SK-N-SH (cell line): ENCODE data around the gene PKNOX2. TPM values are rescaled to one million over a fixed set of nuclear protein-coding genes. Genes with fewer than 3 reads are reported as not detected.

Experiments
- CTCF ChIA-PET: fragments of 300-600, 350-600 bp; formaldehyde crosslinking; extraction: SDS; loops from one replicate; lab custom pipeline; 2021; lab: Yijun Ruan, JAX
- POLR2A ChIA-PET: fragments of 350-600 bp; sonication (Branson Sonifier 250); formaldehyde crosslinking; extraction: SDS; loops from one replicate; lab custom pipeline; 2020; ENCODE audit warnings: antibody characterized with exemption, inconsistent platforms; lab: Yijun Ruan, JAX
- DNase-seq: peaks from one replicate; pipeline ENCODE4 v3.0.0; 2012
- H2AFZ ChIP-seq: fragments of 200-600 bp; sonication (generic); 2 replicates; pipeline ENCODE4 v1.8.1; 2016; ENCODE audit warnings: antibody characterized with exemption, mild to moderate bottlenecking, low read depth
- H3F3A ChIP-seq: fragments of 200-600 bp; sonication (generic); replicated peaks from 2 replicates; pipeline ENCODE3; 2016; ENCODE audit warnings: antibody characterized with exemption, mild to moderate bottlenecking; ENCODE audit not compliant: insufficient read depth
- H3K27ac ChIP-seq, 2 experiments: fragments of 200-500 bp in 1 of 2; fragments of 200-600 bp in 1 of 2; sonication (Bioruptor generic) in 1 of 2; sonication (generic), shearing (Covaris generic) in 1 of 2; 2 replicates each; pipeline versions ENCODE4 v1.5.1 to v1.6.1; 2014 to 2016; ENCODE audit warnings: low read depth in 2 of 2, inconsistent platforms in 1 of 2, low read length in 1 of 2, mild to moderate bottlenecking in 1 of 2, mixed read lengths in 1 of 2
- H3K27me3 ChIP-seq: fragments of 200-600 bp; sonication (generic), shearing (Covaris generic); 2 replicates; pipeline ENCODE4 v1.6.1; 2016; ENCODE audit warnings: mixed run types; ENCODE audit not compliant: insufficient read depth
- H3K36me3 ChIP-seq, 2 experiments: fragments of 200-500 bp in 1 of 2; fragments of 200-600 bp in 1 of 2; sonication (Bioruptor generic) in 1 of 2; sonication (generic) in 1 of 2; replicated peaks in 1 of 2; 2 replicates each; pipeline versions ENCODE3 to v1.5.1; 2014 to 2016; ENCODE audit warnings: low read length in 1 of 2, mild to moderate bottlenecking in 1 of 2; ENCODE audit not compliant: insufficient read depth in 2 of 2, control insufficient read depth in 1 of 2
- H3K4me1 ChIP-seq, 2 experiments: fragments of 200-500 bp in 1 of 2; fragments of 200-600 bp in 1 of 2; sonication (Bioruptor generic) in 1 of 2; sonication (generic), shearing (Covaris generic) in 1 of 2; 2 replicates each; pipeline versions ENCODE4 v1.5.1 to v1.6.1; 2014 to 2016; ENCODE audit warnings: low read depth in 1 of 2, low read length in 1 of 2, mixed run types in 1 of 2; ENCODE audit not compliant: insufficient read depth in 2 of 2, control insufficient read depth in 1 of 2
- H3K4me2 ChIP-seq: fragments of 200-600 bp; sonication (generic), shearing (Covaris generic); 2 replicates; pipeline ENCODE4 v1.6.1; 2017; ENCODE audit warnings: mixed run types
- H3K4me3 ChIP-seq, 2 experiments: fragments of 200-500 bp in 1 of 2; fragments of 200-600 bp in 1 of 2; sonication (Bioruptor generic) in 1 of 2; sonication (generic), shearing (Covaris generic) in 1 of 2; 2 replicates each; pipeline versions ENCODE4 v1.5.1 to v1.8.1; 2014 to 2016; ENCODE audit warnings: low read depth in 2 of 2, inconsistent platforms in 1 of 2, low read length in 1 of 2, mild to moderate bottlenecking in 1 of 2, mixed read lengths in 1 of 2, moderate library complexity in 1 of 2
- H3K79me2 ChIP-seq: fragments of 200-600 bp; sonication (generic); 2 replicates; pipeline ENCODE4 v1.8.1; 2017; ENCODE audit warnings: mild to moderate bottlenecking; ENCODE audit not compliant: insufficient read depth
- H3K9ac ChIP-seq: fragments of 200-600 bp; sonication (generic); 2 replicates; pipeline ENCODE4 v1.6.1; 2017; ENCODE audit warnings: mixed run types
- H3K9me2 ChIP-seq: fragments of 200-600 bp; sonication (generic); 2 replicates; pipeline ENCODE4 v1.6.1; 2017; ENCODE audit warnings: mixed run types
- H3K9me3 ChIP-seq: fragments of 200-600 bp; sonication (generic); 2 replicates; pipeline ENCODE4 v1.6.1; 2017; ENCODE audit warnings: mixed run types, mild to moderate bottlenecking, moderate library complexity
- H4K20me1 ChIP-seq: fragments of 200-600 bp; sonication (generic); 2 replicates; pipeline ENCODE4 v1.6.1; 2017; ENCODE audit warnings: mild to moderate bottlenecking, mixed run types; ENCODE audit not compliant: insufficient read depth
- CTCF ChIP-seq: fragments of 200-600 bp; sonication (generic); IDR thresholded peaks from 2 replicates; pipeline ENCODE4 v1.6.1; 2017; ENCODE audit warnings: antibody characterized with exemption, mild to moderate bottlenecking, moderate library complexity
- ELF1 ChIP-seq: IDR thresholded peaks from 2 replicates; pipeline ENCODE4 v1.4.0; 2012
- FOSL2 ChIP-seq: IDR thresholded peaks from 2 replicates; pipeline ENCODE4 v1.4.0; 2012; ENCODE audit warnings: low read depth, mild to moderate bottlenecking, moderate library complexity, borderline replicate concordance
- FOXJ3 ChIP-seq: sonication (generic); formaldehyde crosslinking; IDR thresholded peaks from 2 replicates; pipeline ENCODE4 v1.5.1; 2020; ENCODE audit warnings: mild to moderate bottlenecking, missing genetic modification reagents
- FOXM1 ChIP-seq: IDR thresholded peaks from 2 replicates; pipeline ENCODE4 v1.4.0; 2012; ENCODE audit warnings: low read depth, mild to moderate bottlenecking
- IRF3 ChIP-seq: fragments of 150-350 bp; IDR thresholded peaks from 2 replicates; pipeline ENCODE4 v1.6.1; 2016; ENCODE audit warnings: mild to moderate bottlenecking, low read depth, low read length
- MXI1 ChIP-seq: IDR thresholded peaks from 2 replicates; pipeline ENCODE4 v1.6.1; 2012; ENCODE audit warnings: mild to moderate bottlenecking, low read depth, low read length, improper control_type of control experiment
- NFIC ChIP-seq: IDR thresholded peaks from 2 replicates; pipeline ENCODE4 v1.4.0; 2012; ENCODE audit warnings: borderline replicate concordance
- PBX3 ChIP-seq: IDR thresholded peaks from 2 replicates; pipeline ENCODE4; 2012
- POLR2AphosphoS5 ChIP-seq: IDR thresholded peaks from 2 replicates; pipeline ENCODE4 v1.6.1; 2012; ENCODE audit warnings: low read depth, low read length
- REST ChIP-seq: IDR thresholded peaks from 2 replicates; pipeline ENCODE4 v1.6.1; 2012; ENCODE audit warnings: mild to moderate bottlenecking, low read depth, low read length, moderate library complexity
- RFX5 ChIP-seq: IDR thresholded peaks from 2 replicates; pipeline ENCODE4 v1.6.1; 2012; ENCODE audit warnings: mild to moderate bottlenecking, improper control_type of control experiment, low read length
- TCF12 ChIP-seq: IDR thresholded peaks from 2 replicates; pipeline ENCODE4 v1.4.0; 2012
- USF1 ChIP-seq: IDR thresholded peaks from 2 replicates; pipeline ENCODE4 v1.4.0; 2012; ENCODE audit warnings: low read depth, borderline replicate concordance
- USF2 ChIP-seq: fragments of 150-350 bp; IDR thresholded peaks from 2 replicates; pipeline ENCODE4 v1.6.1; 2017; ENCODE audit warnings: antibody characterized with exemption, low read length, low read depth, borderline replicate concordance
- polyA plus RNA-seq, 3 experiments: library from polyadenylated mRNA; depleted of rRNA; stranded (reverse); fragments of >200 nt; gene quantifications; 2 replicates each; pipeline ENCODE4 v1.2.3, GENCODE V29; 2012

The PKNOX2 gene
- polyA plus RNA-seq, 1 of the 3 experiments (the other 2 are of a cell fraction) = 0.02 TPM

- no peaks in the 10 kb centered on the region for H3K36me3 ChIP-seq
- H3K27ac ChIP-seq = no peak overlapping the region
These were observed 28.6 kb upstream of the PKNOX2 start for GRCh38 chr11:125136001-125136400.

More at GRCh38 chr11:125136001-125136400, 28.6 kb upstream of the PKNOX2 start:
- no peak for DNase-seq
- ChIA-PET CTCF (no interaction called here), POLR2A (no interaction called here)
- H3K27me3 ChIP-seq = no peaks in the 10 kb centered on the region; the same call in 1 of the 2 replicates
- H3K79me2 ChIP-seq = no peaks in the 10 kb centered on the region
- H4K20me1 ChIP-seq = no peaks in the 10 kb centered on the region
- peaks cover 0 to 9% of the 10 kb centered on the region in 2 experiments; a peak in 1 of 4 replicates for H3K4me1 ChIP-seq
- H3F3A ChIP-seq = no peaks in the 10 kb centered on the region
- no peak overlapping the region for H3K4me2 ChIP-seq
- H3K9ac ChIP-seq = no peak overlapping the region
- no peak overlapping the region for H2AFZ ChIP-seq
- no peak overlapping the region for H3K4me3 ChIP-seq
- H3K9me2 ChIP-seq = no peaks in the 10 kb centered on the region
- no peaks in the 10 kb centered on the region for H3K9me3 ChIP-seq
- TF ChIP-seq POLR2AphosphoS5 (no peak), FOXJ3 (CRISPR knock-in tag) (no peak), PBX3 (no peak), USF1 (no peak), FOSL2 (no peak), ELF1 (no peak), NFIC (no peak), FOXM1 (no peak), RFX5 (no peak), TCF12 (no peak), MXI1 (no peak), USF2 (no peak), REST (no peak), IRF3 (no peak), CTCF (no peak)
